ENCODE measurements around the gene MYO5A. TPM values are rescaled to one million over a fixed set of nuclear protein-coding genes. Genes with fewer than 3 reads are reported as not detected.
"Not testable (repeated sequence)": the region's sequence is repeated elsewhere in the genome, so short reads cannot be mapped to it uniquely, and the experiment has no call there.

MYO5A gene
- total RNA-seq, 1 donor from 2014 or later = 11.4 TPM

DNA sequence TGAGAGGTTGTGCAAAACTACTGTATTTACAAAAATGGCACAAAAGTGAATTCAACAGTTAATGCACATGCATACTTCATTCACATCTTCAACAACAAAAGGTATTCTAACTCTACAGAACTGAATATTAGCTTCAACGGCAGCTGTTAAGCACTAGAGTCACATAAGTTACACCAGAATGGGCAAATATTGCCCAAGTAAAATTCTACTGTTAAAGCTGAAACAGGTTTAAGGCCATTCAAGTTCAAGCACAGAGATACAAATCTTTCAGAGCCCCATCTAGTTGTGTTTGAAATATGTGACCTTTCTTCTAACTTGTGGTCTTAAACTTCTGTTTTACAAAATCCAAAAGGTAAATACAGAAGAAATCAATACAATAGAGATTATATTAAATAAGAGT, 22.5 kb upstream of the MYO5A start:
- intact Hi-C loops (cut with DNase I); DNase-seq (ENCODE audit: low spot score): not testable (repeated sequence)

DNA sequence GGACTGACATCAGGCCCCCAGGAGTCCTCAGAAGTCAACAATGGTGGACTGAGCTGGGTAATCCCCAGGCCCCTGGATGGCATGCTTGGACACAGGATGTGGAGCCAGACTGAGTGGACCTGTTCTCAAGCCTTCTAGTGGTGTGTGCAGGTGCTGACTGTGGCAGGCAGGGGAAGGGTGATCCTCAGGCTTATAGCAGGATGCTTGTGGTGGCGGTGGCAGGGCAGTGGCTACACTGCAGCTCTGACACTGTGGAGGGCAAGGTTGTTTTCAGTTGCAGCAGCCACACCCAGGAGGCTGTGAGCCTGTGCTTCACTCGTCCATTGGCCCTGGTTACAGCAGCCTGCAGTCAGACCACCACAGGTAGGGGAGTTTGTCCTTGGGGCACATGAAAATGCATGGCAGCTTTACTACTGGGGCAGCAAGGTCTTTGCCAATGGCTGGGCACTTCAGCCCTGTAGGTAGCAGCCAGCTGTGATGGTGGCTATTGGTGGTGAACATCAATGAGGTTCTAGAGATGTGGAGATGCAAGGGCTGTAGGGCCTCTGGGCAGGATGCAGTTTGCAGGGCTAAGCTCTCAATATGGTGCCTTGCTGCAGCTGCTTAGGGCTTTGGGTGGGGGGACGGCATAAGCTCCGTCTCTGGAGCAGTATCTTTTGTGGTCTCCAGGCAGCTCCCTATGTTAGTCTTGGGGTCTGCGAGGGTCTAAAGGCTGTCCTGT, 17.5 kb upstream of the MYO5A start:
- intact Hi-C loops (cut with DNase I) = no loop called here
- DNase-seq (ENCODE audit: low spot score) = no peak

- intact Hi-C loops (cut with DNase I) = no loop called here
- no peak for DNase-seq (ENCODE audit: low spot score)
Observed at GRCh38 chr15:52540374-52541012, 11.8 kb upstream of the MYO5A start.

- intact Hi-C loops (cut with DNase I) = no loop called here
- no peak for DNase-seq (ENCODE audit: low spot score)
Observed at GRCh38 chr15:52537459-52537858, 8.8 kb upstream of the MYO5A start.

DNA sequence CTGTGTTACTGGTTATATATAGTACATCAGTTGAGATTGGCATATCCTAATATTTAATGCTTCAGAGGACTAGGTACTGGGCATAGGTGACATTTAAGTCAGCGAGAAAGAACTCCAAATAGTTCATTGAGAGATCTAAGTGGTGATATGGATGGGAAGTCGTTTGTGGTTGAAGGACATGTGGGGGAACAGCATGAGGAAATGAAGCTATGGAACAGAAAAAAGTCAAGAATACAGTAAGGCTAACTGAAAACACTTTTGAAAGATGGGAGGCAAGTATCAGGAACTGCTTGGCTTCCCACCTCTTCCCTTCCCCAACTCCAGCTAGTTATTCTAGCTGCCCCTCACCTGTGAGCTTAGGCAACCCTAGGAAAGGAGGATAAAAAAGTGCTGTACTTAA, 3.7 kb upstream of the MYO5A start:
- intact Hi-C loops (cut with DNase I) = loop anchor here (5.0 kb wide), 2 partner anchors 35 to 50 kb away; partner anchors contain the start of gene ARPP19
- no peak for DNase-seq (ENCODE audit: low spot score)

DNA sequence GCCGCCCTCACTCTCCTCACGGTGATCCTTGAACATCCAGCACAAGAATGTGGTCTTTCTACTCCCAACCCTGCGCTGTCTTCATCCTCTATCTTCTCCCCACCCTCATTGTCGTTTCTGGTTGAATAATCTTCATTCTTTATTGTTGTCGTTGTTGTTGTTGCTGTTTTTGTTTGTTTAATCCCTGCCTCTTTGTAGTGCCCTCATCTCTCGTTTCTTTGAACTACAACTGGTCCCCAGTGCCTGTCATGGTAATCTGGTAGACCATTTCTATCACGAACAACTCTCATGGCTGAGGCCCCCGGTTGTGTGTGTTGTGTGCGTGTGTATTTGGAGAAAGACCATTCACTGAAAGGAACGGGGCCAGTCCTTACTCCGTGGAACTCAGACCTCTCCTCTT, 1.3 kb upstream of the MYO5A start:
- intact Hi-C loops (cut with DNase I) = loop anchor here (5.0 to 10.0 kb wide), 3 partner anchors 37 to 195 kb away; partner anchors contain the start of gene ARPP19
- no peak for DNase-seq (ENCODE audit: low spot score)

- intact Hi-C loops (cut with DNase I) = loop anchor here (10.0 kb wide), 1 partner anchor 195 kb away; no protein-coding TSS in a partner anchor
Observed at GRCh38 chr15:52529341-52529924, 753 bp upstream of the MYO5A start.

DNA sequence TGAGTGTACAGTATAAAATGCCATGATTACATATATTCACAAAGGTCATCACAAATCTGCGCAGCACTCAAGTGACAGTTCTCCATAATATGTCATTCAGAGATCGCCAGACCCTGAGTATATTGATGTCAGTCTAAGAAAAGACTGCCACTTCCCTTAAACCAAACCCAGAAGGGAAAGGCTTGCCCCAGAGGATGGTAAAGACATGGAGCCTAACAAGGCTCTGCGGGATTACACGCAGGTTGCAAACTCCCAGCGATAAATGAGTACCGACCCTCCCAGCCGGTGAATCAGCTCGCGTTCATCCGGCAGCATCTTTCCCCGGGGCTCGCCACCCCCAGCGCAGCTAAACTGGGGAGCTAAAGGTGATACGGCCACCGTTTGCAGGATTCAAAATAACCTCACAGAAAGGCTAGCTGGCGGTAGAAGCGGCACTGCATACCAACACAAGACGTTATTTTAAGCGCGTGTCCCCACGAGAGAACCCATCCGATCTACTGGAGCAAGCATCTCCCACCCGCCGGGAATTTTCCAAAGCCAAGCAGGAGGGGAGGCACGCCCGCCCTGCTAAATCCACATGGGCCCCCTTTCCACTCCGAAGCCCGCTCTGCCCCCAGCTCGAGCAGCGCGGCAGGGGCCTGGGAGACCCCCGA, 643 bp downstream of the MYO5A start:
- intact Hi-C loops (cut with DNase I) = loop anchor here (10.0 kb wide), 1 partner anchor 193 kb away; no protein-coding TSS in a partner anchor

More at GRCh38 chr15:52529341-52529924, 753 bp upstream of the MYO5A start:
- DNase-seq (ENCODE audit: low spot score) = no peak

DNA sequence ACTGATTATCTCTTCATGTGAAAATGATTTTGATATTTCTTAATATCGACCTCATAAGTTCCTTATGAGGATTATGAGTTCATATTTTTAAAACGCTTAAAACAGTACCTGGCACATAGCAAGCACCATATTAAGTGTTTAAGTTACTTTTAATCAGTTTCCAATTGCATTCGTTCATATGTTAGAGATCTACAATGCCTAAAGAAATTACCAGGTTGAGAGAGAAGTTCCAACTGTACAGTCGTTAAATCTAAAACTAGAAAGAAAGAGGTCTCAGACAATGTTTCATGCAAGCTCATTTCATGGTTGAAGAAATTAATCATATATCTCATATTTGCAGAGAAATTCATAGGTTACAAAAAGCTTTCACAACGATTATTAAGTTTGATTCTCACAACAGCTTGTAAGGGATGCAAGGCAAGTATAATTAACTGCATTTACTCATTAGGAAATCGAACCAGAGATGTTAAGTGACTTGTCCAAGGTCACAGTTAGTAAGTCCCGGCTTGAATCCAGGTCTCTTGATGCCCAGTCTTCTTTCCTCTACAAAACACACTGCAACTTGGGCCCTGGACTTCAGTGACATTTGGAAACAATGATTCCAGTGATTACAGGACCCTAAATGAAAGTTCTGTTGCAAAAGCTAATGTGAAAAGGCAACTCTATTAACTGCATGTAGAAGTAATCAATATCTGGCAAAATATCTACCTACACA, 1.3 kb downstream of the MYO5A start:
- intact Hi-C loops (cut with DNase I) = loop anchor here (10.0 kb wide), 1 partner anchor 193 kb away; no protein-coding TSS in a partner anchor
- DNase-seq (ENCODE audit: low spot score) = no peak

More for the DNA sequence above, 643 bp downstream of the MYO5A start:
- DNase-seq (ENCODE audit: low spot score) = no peak

GRCh38 chr15:52524223-52525136, 4.2 kb downstream of the MYO5A start:
- intact Hi-C loops (cut with DNase I) = loop anchor here (10.0 kb wide), 1 partner anchor 190 kb away; no protein-coding TSS in a partner anchor
- DNase-seq (ENCODE audit: low spot score) = no peak

DNA sequence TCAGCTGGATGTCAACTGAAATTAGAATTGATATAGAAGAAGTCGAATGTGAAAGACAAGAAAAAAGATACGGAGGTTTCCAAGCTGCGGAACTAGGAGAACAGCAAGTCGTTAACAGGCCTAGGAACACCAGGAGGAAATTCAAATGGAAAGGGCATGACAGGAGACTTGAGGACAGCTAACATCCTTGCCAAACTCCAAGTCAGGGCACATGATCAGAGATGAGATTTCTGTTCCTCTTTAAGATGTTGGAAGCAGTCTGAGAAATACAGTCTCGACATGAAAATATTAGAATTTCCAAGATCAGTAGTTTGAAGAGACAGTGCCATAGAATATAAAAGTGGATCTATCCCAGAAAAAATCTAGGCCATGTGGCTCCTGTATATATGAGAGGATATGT, 5.0 kb downstream of the MYO5A start:
- intact Hi-C loops (cut with DNase I) = loop anchor here (10.0 kb wide), 1 partner anchor 189 kb away; no protein-coding TSS in a partner anchor
- no peak for DNase-seq (ENCODE audit: low spot score)

GRCh38 chr15:52523192-52523591, 5.5 kb downstream of the MYO5A start:
- no peak for DNase-seq (ENCODE audit: low spot score)
- intact Hi-C loops (cut with DNase I) = loop anchor here (10.0 kb wide), 1 partner anchor 188 kb away; no protein-coding TSS in a partner anchor

DNA sequence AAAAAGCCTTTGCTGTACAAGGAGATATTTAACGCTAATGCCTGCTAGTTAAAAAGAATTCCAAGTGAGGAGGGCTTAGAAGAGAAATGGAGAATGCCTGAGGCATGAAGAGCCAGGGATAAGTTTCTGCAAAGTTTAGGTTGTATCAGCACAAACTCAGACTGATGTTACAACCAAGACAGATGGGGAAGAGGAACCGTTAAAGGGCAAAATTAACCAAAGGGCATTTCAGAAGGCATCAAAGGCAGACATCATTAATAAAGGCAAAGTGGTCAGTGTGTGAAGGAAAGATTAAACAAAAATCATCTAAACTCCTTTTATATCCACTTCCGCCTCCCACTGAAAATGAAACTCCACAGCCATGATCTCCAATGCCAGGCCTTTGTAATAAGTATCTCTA, 7.0 kb downstream of the MYO5A start:
- no peak for DNase-seq (ENCODE audit: low spot score)
- intact Hi-C loops (cut with DNase I) = loop anchor here (10.0 kb wide), 1 partner anchor 187 kb away; no protein-coding TSS in a partner anchor

DNA sequence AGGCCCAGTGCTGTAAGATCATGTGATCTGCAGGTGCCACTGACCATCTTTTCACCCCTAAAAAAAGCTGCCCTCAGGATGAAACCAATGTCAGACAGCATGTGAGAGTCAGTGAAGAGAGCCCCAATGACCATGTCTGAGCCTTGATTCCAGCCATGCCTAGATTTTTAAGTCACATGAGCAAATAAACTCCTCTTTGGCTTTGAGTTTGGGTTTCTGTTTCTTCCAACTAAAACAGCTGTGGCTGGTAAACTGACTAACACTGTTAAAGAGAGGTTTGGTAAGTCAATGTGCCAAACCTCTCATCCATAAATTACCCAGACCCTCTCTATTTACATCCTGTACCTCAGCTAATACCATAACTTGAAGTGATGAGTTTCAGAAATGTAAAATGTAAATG, 8.3 kb downstream of the MYO5A start:
- intact Hi-C loops (cut with DNase I) = loop anchor here (10.0 kb wide), 1 partner anchor 186 kb away; no protein-coding TSS in a partner anchor
- no peak for DNase-seq (ENCODE audit: low spot score)

DNA sequence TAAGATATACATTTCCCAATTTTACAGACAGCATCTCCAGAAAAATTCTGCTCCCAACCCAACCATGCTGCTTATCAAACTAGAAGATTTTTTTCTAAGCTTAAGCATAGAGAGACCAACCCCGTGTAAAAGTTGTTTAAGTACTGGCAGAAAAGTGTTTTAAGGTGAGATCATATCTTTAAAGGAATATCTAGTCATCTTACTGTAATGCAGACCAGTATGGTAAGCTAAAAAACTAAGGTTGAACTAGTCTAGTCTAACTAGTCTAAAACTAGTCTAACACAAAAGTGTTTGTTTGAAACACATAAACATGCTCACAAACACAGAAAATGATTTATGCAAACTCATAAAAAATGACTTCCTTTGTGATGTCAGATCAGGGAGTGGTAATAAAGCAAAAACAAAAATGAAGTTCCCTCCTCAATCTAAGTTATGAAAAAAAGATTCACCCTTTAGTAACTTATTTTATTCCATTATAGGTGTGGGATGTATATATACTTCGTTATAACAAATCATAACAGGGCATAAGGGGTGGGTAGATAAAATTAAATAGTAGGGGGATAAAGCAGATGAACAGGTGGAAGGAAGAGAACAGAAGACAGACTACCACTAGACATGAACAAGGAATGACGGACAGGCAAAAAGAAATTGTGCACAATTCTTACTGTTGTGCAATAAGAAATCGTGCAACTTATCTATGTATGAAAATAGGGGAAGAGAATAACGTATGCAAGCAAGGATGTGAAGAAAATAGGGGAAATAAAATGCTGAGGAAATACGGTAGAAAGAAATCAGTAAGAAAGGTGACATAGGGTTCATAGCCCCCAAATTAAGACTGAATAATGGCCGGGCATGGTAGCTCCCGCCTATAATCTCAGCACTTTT, 10.0 kb downstream of the MYO5A start:
- intact Hi-C loops (cut with DNase I) = no loop called here
- DNase-seq (ENCODE audit: low spot score) = no peak

DNA sequence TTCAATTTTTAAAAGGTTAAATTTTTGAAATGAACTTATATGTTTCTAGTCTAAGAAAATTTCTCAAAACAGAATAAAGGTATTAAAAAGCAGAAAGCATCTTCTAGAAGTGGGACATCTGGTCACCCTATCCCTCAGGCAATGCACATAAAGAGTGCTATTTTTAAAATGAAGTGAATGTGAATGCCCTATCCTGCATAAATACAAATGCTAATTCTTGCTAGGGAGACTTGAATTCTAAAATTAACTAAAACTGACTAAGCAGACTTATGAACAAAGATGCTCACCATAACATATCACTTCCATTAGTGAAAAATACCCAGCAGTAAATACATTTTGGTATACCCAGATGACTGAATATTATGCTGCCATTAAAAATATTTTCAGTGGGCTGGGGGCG, 11.7 kb downstream of the MYO5A start:
- DNase-seq (ENCODE audit: low spot score) = no peak
- intact Hi-C loops (cut with DNase I) = no loop called here

GRCh38 chr15:52515343-52515742, 13.3 kb downstream of the MYO5A start:
- no peak for DNase-seq (ENCODE audit: low spot score)

More at GRCh38 chr15:52515343-52515742, 13.3 kb downstream of the MYO5A start:
- intact Hi-C loops (cut with DNase I) = no loop called here
